ENCODE results near the gene ANKRD34A. TPM values are rescaled to one million over a fixed set of nuclear protein-coding genes. Genes with fewer than 3 reads are reported as not detected.

The ANKRD34A gene
- total and polyA plus RNA-seq, 2 experiments from 2014 or later, result 0.76 to 0.90 TPM

- no peaks in the 10 kb centered on the region for H3K9me2 ChIP-seq (replicated peaks; ENCODE audit: insufficient read depth)
- H4K20me1 ChIP-seq (ENCODE audit: insufficient read depth, poor library complexity, severe bottlenecking), result no peaks in the 10 kb centered on the region
- H3K27ac ChIP-seq, result no peak overlapping the region
- H3K27me3 ChIP-seq, result no peaks in the 10 kb centered on the region
- TF ChIP-seq EZH2phosphoT487 (IDR thresholded peaks at IDR 0.05; ENCODE audit: low read depth, severe bottlenecking, unreplicated experiment) (no peak), EZH2 (IDR thresholded peaks at IDR 0.05; ENCODE audit: borderline replicate concordance) (no peak)
- TF ChIP-seq, protein P1, sequence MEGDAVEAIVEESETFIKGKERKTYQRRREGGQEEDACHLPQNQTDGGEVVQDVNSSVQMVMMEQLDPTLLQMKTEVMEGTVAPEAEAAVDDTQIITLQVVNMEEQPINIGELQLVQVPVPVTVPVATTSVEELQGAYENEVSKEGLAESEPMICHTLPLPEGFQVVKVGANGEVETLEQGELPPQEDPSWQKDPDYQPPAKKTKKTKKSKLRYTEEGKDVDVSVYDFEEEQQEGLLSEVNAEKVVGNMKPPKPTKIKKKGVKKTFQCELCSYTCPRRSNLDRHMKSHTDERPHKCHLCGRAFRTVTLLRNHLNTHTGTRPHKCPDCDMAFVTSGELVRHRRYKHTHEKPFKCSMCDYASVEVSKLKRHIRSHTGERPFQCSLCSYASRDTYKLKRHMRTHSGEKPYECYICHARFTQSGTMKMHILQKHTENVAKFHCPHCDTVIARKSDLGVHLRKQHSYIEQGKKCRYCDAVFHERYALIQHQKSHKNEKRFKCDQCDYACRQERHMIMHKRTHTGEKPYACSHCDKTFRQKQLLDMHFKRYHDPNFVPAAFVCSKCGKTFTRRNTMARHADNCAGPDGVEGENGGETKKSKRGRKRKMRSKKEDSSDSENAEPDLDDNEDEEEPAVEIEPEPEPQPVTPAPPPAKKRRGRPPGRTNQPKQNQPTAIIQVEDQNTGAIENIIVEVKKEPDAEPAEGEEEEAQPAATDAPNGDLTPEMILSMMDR (IDR thresholded peaks at IDR 0.05; ENCODE audit: poor library complexity), result no peak
- no peak for DNase-seq (ENCODE audit: low spot score)
- no peaks in the 10 kb centered on the region for H3K36me3 ChIP-seq (replicated peaks; ENCODE audit: insufficient read depth, low read depth)
- H3K4me3 ChIP-seq, result no peak overlapping the region
- WGBS (ENCODE audit: low lambda C conversion rate, missing lambda C conversion rate), result 67% methylated on average over 4 of the region's 4 CpGs
- H3K9me3 ChIP-seq (ENCODE audit: low read depth), result no peaks in the 10 kb centered on the region
- no peaks in the 10 kb centered on the region for H3K4me1 ChIP-seq (ENCODE audit: insufficient read depth)
- H2AFZ ChIP-seq, result no peak overlapping the region
- H3K79me2 ChIP-seq, result peaks cover 22% of the 10 kb centered on the region
- H3K4me2 ChIP-seq, result no peak overlapping the region
Measured at GRCh38 chr1:145947551-145947950, 16.8 kb downstream of the ANKRD34A start.

- no peaks in the 10 kb centered on the region for H3K9me3 ChIP-seq (ENCODE audit: low read depth)
- H3K27ac ChIP-seq, result no peak overlapping the region
- H4K20me1 ChIP-seq (ENCODE audit: insufficient read depth, poor library complexity, severe bottlenecking), result no peaks in the 10 kb centered on the region
- no peaks in the 10 kb centered on the region for H3K9me2 ChIP-seq (replicated peaks; ENCODE audit: insufficient read depth)
- DNase-seq (ENCODE audit: low spot score), result no peak
- no peaks in the 10 kb centered on the region for H3K4me1 ChIP-seq (ENCODE audit: insufficient read depth)
- H3K4me3 ChIP-seq, result no peak overlapping the region
- H2AFZ ChIP-seq, result no peak overlapping the region
- no peaks in the 10 kb centered on the region for H3K36me3 ChIP-seq (replicated peaks; ENCODE audit: insufficient read depth, low read depth)
- no peaks in the 10 kb centered on the region for H3K27me3 ChIP-seq
- TF ChIP-seq EZH2phosphoT487 (IDR thresholded peaks at IDR 0.05; ENCODE audit: low read depth, severe bottlenecking, unreplicated experiment), result no peak
- H3K4me2 ChIP-seq, result no peak overlapping the region
- WGBS (ENCODE audit: low lambda C conversion rate, missing lambda C conversion rate), result 85% methylated on average over 4 of the region's 4 CpGs
- H3K79me2 ChIP-seq, result peaks cover 12% of the 10 kb centered on the region
Measured at GRCh38 chr1:145946477-145946986, 17.8 kb downstream of the ANKRD34A start.

DNA sequence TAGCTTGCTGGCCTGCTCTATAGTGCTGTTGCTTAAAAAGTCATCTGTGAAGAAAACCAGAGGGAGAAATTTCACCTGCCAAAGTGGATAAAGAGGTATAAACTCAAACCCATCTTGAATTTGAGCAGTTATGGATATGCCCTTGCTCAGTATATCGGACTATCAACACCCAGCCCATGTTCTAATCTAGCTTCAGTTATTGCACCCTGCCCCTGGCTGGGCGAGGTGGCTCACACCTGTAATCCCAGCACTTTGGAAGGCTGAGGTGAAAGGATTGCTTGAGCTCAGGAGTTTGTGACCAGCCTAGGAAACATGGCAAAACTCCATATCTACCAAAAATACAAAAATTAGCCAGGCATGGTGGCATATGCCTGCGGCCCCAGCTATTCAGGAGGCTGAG lies 19.8 kb downstream of the ANKRD34A start:
- Histone ChIP-seq H3K4me2 (no peak overlapping the region), H3K4me3 (no peak overlapping the region), H3K9me3 (ENCODE audit: low read depth) (no peaks in the 10 kb centered on the region), H3K27ac (no peak overlapping the region), H3K4me1 (ENCODE audit: insufficient read depth) (no peaks in the 10 kb centered on the region), H3K9me2 (replicated peaks; ENCODE audit: insufficient read depth) (no peaks in the 10 kb centered on the region), H4K20me1 (ENCODE audit: insufficient read depth, poor library complexity, severe bottlenecking) (no peaks in the 10 kb centered on the region), H2AFZ (no peak overlapping the region), H3K36me3 (replicated peaks; ENCODE audit: insufficient read depth, low read depth) (no peaks in the 10 kb centered on the region), H3K79me2 (peaks cover 2% of the 10 kb centered on the region), H3K27me3 (no peaks in the 10 kb centered on the region)
- TF ChIP-seq, protein P1 (IDR thresholded peaks at IDR 0.05; ENCODE audit: poor library complexity), result no peak
- TF ChIP-seq EZH2 (IDR thresholded peaks at IDR 0.05; ENCODE audit: borderline replicate concordance), result no peak
- no peak for TF ChIP-seq EZH2phosphoT487 (IDR thresholded peaks at IDR 0.05; ENCODE audit: low read depth, severe bottlenecking, unreplicated experiment)
- 100% methylated on average over 3 of the region's 3 CpGs for WGBS (ENCODE audit: low lambda C conversion rate, missing lambda C conversion rate)
- no peak for DNase-seq (ENCODE audit: low spot score)

DNA sequence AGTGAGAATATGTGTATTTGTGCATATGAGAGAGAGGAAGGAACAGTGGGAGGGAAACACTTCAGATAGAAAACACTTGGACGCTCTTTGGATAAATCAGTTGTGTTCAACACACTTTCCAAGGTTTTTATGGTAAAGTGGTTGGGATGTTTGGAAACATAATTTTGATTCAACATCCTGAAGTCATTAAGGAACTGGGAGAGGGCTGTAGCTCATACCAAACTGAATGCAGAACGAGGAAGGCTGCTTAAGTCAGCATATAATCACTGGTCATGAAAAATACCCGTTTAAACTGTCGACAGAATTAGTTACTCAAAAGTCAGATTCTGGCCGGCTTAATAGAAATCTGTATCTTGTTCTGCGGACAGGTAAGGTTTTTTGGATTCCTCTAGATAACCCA lies 21.5 kb downstream of the ANKRD34A start:
- H3K9me2 ChIP-seq (replicated peaks; ENCODE audit: insufficient read depth), result no peaks in the 10 kb centered on the region
- WGBS (ENCODE audit: low lambda C conversion rate, missing lambda C conversion rate), result 85% methylated on average over 6 of the region's 6 CpGs
- no peaks in the 10 kb centered on the region for H3K9me3 ChIP-seq (ENCODE audit: low read depth)
- H4K20me1 ChIP-seq (ENCODE audit: insufficient read depth, poor library complexity, severe bottlenecking), result no peaks in the 10 kb centered on the region
- peaks cover 2% of the 10 kb centered on the region for H3K79me2 ChIP-seq
- no peak for DNase-seq (ENCODE audit: low spot score)
- no peak for TF ChIP-seq EZH2 (IDR thresholded peaks at IDR 0.05; ENCODE audit: borderline replicate concordance)
- H2AFZ ChIP-seq, result no peak overlapping the region
- no peak overlapping the region for H3K27ac ChIP-seq
- H3K4me1 ChIP-seq (ENCODE audit: insufficient read depth), result no peaks in the 10 kb centered on the region
- no peak overlapping the region for H3K4me3 ChIP-seq
- no peaks in the 10 kb centered on the region for H3K36me3 ChIP-seq (replicated peaks; ENCODE audit: insufficient read depth, low read depth)
- H3K4me2 ChIP-seq, result no peak overlapping the region
- H3K27me3 ChIP-seq, result no peaks in the 10 kb centered on the region
